GM10248 (cell line): ENCODE results near the gene ATG13.

Source experiments
- CTCF ChIA-PET: fragments of 300-600 bp; sonication (Branson Sonifier 250); formaldehyde crosslinking; extraction: SDS; loops from one replicate; lab custom pipeline; 2021; ENCODE audit warnings: antibody characterized with exemption; lab: Yijun Ruan, JAX
- POLR2A ChIA-PET: fragments of 350-650 bp; sonication (Branson Sonifier 250); formaldehyde crosslinking; extraction: SDS; loops from one replicate; lab custom pipeline; 2020; ENCODE audit warnings: antibody characterized with exemption; lab: Yijun Ruan, JAX
- DNase-seq: peaks from one replicate; pipeline ENCODE4 v3.0.0; 2012; ENCODE audit errors: extremely low spot score
- CTCF ChIP-seq: IDR thresholded peaks from 2 replicates; pipeline ENCODE4 v1.5.1; 2012; ENCODE audit warnings: mild to moderate bottlenecking, low read depth; ENCODE audit errors: extremely low read depth, missing control alignments, control extremely low read depth

ATG13 gene

GRCh38 chr11:46663277-46663940 is 46.1 kb downstream of the ATG13 start:
- POLR2A ChIA-PET: interaction anchor here (0.6 kb wide), 1 partner anchor 10 kb away, joined by 3 read pairs; no protein-coding TSS in a partner anchor
- no peak for TF ChIP-seq CTCF
- no peak for DNase-seq
- CTCF ChIA-PET: interaction anchor here (0.6 to 1.4 kb wide), 4 partner anchors 9 to 94 kb away, joined by 3 to 4 read pairs (median 3); no protein-coding TSS in a partner anchor

DNA sequence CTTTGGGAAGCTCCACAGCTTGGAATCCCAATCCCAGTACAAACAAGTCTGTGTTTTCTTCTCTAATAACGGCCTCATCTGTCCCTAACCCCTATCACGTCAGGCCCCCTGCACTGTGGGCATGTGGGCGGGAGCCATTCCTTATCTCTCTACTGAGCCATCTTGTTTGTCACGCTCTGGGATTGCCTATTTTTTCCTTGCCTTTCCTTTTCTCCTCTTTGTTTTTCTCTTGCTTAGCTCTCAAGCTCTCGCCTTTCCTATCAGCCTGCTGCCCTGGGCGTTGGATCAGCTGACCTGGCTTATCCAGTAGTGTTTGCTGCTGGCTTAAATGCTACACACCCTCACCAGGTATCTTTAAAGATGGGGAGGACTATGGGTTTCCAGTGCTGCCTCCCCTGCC is 47.3 kb downstream of the ATG13 start:
- ChIA-PET POLR2A (no interaction called here), CTCF (no interaction called here)
- TF ChIP-seq CTCF: no peak
- DNase-seq: no peak

DNA sequence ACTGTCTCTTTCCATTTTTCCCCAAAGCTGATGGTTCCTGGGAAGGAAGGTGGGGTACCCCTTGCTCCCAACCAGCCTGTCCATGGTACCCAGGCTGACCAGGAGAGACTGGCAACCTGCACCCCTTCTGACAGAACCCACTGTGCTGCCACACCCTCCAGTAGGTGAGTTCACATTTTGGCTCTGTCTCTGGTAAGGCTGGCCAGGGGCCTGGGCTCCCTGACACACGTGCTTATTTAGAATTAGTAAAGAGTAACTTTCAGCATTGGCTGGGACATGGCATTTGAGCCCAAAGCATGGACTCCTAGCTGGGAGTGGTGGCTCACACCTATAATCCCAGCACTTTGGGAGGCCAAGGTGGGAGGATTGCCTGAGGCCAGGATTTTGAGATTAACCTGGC is 48.0 kb downstream of the ATG13 start:
- CTCF ChIA-PET: no interaction called here
- POLR2A ChIA-PET: no interaction called here
- no peak for TF ChIP-seq CTCF

DNA sequence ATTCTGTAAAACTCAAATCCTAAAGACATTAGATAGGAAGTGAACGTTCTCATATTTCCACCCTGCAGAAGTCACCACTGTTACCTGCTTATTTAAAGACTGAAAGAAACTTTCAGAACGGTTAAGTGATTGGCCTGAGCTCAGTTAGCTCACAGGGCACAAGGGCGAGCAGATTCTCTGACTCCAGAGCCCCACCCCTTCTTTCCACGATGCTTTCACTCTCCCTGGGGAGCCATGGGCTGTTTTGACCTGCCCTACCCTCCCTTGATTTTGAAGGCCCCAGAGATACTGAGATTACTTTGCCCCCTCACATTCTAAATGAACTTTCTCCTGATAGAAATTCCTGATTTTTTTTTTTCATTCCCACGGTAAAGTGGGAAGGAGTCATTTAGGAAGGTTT is 49.2 kb downstream of the ATG13 start:
- TF ChIP-seq CTCF: no peak
- ChIA-PET CTCF (no interaction called here), POLR2A (no interaction called here)
- no peak for DNase-seq

More for the DNA sequence above, 48.0 kb downstream of the ATG13 start:
- no peak for DNase-seq

DNA sequence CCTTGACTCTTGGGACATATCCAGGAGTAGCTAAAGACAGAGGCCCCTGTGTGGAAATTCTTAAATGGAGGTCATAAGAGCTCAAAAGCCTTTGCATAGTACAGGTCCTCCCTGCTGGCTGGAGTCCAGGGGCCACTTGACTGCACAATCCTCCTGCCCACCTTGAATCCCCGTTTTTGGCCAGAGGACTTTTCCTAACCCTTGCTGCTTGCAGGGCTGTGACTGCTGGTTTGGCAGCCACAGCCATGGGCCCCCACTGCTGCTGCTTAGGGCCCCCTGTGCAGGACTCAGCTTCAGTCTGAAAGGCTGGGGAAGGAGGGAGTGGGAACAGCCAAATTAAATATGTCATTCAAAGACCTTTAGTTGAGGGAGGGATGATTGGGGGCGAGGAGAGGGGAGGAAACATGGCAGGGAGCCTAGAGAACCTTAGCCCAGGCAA is 49.7 kb downstream of the ATG13 start:
- CTCF ChIA-PET: no interaction called here
- POLR2A ChIA-PET: no interaction called here
- DNase-seq: no peak
- TF ChIP-seq CTCF: no peak

GRCh38 chr11:46668480-46669085 is 51.2 kb downstream of the ATG13 start:
- no peak for TF ChIP-seq CTCF
- ChIA-PET POLR2A (no interaction called here), CTCF (interaction anchor here (1.1 kb wide), 1 partner anchor 9 kb away, joined by 3 read pairs; no protein-coding TSS in a partner anchor)
- DNase-seq: no peak
